Hepatocyte (in vitro differentiated cells): ENCODE results near the gene PLA2G4F.

ENCODE experiments used
- EZH2 ChIP-seq: fragments of 200-600 bp; sonication (generic); IDR thresholded peaks from 2 replicates; pipeline ENCODE4 v1.6.1; 2016; ENCODE audit warnings: antibody characterized with exemption, mild to moderate bottlenecking, borderline replicate concordance
- EZH2phosphoT487 ChIP-seq: fragments of 200-600 bp; sonication (generic); IDR thresholded peaks from one replicate; pipeline ENCODE4 v1.6.1; 2018; ENCODE audit warnings: antibody characterized with exemption, mild to moderate bottlenecking, low read depth, moderate library complexity; ENCODE audit not compliant: unreplicated experiment, severe bottlenecking
- TF ChIP-seq, protein P1 (sequence below): fragments of 200-600 bp; sonication (generic); IDR thresholded peaks from 2 replicates; pipeline ENCODE4 v1.5.1; 2016; ENCODE audit warnings: antibody characterized with exemption, mild to moderate bottlenecking; ENCODE audit not compliant: poor library complexity

DNA sequence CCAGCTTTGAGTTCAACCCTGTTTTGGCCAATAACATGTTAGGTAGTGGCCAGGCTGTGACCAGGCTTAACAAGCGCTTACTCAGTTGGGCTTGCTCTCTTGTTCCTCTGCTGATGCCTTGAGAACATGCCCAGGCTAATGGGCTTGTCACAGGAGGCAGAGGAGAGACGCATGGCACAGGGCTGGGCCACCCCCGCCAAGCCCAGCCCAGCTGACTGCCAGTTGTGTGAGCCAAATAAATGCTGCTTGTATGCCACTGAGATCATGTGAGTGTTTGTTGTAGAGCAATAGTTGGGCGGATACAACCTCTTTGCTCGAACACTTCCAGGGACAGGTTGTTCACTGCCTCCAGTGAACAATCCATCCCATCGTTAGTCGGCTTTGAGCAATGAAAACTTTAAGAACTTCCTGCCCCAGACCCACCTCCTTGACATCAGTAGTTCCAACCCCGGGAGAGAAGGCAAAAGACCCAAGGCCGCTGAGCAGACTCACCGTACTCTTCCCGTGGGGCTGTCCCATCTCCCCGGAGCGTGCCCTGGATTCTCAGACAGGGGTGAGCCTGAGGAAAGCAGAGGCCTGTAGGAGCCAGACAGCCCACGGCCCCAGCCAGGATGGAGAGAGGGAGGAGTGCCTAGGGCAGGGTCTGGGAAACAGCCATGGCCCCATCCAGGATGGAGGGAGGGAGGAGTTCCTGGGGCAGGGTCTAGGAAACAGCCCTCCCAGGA lies 4.1 kb downstream of the PLA2G4F start:
- TF ChIP-seq, protein P1, sequence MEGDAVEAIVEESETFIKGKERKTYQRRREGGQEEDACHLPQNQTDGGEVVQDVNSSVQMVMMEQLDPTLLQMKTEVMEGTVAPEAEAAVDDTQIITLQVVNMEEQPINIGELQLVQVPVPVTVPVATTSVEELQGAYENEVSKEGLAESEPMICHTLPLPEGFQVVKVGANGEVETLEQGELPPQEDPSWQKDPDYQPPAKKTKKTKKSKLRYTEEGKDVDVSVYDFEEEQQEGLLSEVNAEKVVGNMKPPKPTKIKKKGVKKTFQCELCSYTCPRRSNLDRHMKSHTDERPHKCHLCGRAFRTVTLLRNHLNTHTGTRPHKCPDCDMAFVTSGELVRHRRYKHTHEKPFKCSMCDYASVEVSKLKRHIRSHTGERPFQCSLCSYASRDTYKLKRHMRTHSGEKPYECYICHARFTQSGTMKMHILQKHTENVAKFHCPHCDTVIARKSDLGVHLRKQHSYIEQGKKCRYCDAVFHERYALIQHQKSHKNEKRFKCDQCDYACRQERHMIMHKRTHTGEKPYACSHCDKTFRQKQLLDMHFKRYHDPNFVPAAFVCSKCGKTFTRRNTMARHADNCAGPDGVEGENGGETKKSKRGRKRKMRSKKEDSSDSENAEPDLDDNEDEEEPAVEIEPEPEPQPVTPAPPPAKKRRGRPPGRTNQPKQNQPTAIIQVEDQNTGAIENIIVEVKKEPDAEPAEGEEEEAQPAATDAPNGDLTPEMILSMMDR, result no peak
- no peak for TF ChIP-seq EZH2
- TF ChIP-seq EZH2phosphoT487, result no peak
